HG02938 (cell line): Measurements from ENCODE around the gene FAM47A.

Source experiments
- ATAC-seq: cut with Tn5 transposase; IDR thresholded peaks from one replicate; pipeline ENCODE4 v1.9.1; 2021; ENCODE audit warnings: mild to moderate bottlenecking, moderate library complexity; ENCODE audit not compliant: unreplicated experiment

The FAM47A gene

DNA sequence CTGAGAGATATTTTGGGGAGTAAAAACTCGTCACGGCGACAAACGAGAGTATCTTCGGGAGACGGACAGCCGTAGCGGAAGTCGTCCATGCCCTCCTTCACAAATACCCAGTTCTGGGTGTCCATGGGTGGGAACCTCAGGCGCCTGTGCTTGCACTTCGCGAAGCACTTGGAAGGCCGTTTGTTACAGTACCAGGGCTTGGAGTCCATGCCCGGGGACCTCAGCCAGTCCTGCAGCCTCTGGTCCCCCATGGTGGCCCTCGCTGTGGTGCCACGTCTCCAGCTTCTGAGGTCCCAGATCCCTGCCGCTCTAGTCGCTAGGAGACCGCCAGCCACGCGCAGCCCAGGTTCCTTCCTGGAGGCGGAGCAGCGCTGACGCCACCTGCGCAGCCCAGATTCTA lies at the start of gene FAM47A:
Gene FAM47A (minus strand): TSS at position 287 of the 400 bp plus-strand sequence. CDS start 36 bp downstream, at position 251.
- ATAC-seq = no peak

DNA sequence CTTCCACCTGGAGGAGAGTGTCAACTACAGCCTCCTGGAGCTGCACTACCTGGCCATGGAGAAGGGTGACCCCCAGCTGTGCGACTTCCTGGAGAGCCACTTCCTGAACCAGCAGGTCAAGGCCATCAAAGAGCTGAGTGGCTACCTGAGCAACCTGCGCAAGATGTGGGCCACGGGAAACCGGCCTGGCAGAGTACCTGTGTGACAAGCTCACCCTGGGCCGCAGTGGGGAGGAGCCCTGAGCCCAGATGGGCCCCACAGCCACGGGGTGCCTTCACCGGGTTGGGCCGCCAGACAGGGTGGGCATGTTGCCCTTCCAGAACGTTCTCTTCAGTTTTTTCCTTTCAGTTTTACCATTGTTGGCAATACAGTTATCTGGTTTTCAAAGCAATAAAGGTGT lies 15.2 kb upstream of the FAM47A start:
- no peak for ATAC-seq

DNA sequence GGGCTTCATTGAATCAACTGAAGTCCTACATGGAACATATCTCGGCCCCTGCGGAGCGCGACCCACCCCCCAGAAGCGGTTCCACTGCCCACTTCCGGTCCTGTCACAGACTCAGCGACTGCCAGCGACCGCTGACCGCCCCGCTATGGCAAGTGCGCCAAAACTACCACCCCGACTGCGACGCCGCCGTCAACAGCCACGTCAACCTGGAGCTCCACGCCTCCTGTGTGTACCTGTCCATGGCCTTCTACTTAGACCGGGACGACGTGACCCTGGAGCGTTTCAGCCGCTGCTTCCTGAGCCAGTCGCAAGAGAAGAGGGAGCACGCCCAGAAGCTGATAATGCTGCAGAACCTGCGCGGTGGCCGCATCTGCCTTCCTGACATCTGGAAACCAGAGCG lies 14.8 kb upstream of the FAM47A start:
- ATAC-seq = no peak

DNA sequence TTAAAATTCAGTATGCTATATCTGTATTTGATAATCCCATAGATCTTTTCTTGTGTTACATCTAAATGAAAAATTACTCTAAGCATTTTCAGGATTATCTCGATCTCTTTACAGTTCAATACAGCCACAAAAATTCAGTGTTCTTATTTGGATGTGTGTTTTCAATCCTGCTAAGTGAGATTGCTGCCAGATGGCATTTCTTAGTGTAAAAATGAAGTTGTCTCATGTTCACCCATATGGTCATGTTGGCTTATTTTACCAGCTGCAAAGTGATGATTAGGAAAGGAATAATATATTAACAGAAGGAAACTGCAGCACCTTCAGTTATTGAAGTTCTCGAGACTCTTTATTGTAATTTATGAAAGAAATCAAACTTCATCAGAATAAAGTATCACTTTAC lies 12.1 kb upstream of the FAM47A start:
- ATAC-seq = no peak

DNA sequence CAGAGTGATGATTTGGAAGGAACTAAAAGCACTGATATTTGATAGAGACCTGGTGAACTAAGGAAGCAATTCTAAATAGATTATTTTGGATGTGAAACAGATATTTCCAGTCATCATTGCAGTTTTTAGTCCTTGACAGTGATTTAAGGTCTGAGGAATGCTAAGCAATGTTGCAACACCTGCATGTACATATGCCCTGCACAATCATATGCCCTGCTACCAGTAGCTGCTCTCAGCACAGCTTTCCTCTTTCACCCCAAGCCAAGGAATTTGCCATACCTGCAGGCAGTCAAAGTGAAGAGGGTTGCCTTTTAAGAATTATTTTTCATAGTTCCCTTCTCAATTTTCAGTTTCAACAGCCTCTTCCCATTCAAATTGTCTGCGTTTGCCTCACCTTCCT lies 8.7 kb upstream of the FAM47A start:
- ATAC-seq = no peak

DNA sequence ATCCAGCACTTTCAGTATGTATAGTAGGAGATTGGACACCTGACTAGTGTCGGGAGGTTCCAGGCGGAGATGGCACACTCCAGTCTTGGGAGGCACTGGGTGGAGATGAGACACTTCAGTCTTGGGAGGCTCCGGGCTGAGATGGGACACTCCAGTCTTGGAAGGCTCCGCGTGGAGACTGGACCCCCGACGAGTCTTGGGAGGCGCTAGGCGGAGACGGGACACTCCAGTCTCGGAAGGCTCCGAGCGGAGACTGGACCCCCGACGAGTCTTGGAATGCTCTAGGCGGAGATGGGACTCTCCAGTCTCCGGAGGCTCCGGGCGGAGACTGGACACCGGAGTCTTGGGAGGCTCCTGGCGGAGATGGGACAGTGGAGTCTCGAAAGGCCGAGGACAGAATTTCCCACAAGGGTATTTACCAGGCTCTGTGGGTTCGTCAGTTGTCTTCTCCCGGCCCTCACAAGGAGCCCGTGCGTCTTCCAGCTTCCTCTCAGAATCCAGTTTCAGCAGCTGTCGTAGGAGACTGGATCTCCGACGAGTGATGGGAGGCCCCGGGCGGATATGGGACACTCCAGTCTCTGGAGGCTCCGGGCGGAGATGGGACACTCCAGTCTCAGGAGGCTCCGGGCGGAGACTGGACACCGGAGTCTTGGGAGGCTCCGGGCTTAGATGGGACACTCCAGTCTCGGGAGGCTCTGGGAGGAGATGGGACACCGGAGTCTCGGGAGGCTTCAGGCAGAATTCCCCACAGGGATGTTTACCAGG lies 952 bp downstream of the FAM47A start:
- ATAC-seq = no peak

DNA sequence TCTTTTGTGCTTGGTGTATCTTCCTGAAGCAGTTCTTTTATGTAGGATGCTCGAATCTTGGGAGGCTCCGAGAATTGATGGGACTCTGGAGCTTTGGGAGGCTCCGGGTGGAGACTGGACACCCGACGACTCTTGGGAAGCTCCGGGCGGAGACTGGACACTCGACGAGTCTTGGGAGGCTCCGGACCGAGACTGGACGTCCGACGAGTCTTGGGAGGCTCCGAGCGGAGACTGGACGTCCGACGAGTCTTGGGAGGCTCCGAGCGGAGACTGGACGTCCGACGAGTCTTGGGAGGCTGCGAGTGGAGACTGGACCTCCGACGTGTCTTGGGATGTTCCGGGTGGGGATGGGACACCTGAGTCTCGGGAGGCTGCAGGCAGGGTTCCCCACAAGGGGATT lies 1.6 kb downstream of the FAM47A start:
- ATAC-seq = no peak

DNA sequence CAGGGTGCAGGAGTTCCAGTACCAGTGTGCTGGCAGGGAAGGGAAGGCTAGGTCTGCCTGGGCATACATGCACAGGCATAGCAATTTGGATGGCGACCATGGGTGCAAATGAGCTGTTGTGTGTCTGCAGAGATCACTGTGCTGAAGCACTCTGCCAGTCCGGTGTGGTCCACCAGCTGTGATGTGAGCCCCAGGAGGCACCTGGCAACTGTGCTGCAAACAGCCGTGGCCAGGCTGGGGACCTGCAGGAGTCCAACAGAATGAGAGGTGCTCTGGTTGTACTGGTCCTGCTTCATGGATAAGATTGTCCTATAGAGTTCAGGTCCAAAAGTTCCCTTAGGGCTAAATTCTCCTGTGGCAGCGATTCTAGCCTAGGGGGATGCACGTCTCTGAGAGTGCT lies 6.1 kb downstream of the FAM47A start:
- ATAC-seq = no peak

DNA sequence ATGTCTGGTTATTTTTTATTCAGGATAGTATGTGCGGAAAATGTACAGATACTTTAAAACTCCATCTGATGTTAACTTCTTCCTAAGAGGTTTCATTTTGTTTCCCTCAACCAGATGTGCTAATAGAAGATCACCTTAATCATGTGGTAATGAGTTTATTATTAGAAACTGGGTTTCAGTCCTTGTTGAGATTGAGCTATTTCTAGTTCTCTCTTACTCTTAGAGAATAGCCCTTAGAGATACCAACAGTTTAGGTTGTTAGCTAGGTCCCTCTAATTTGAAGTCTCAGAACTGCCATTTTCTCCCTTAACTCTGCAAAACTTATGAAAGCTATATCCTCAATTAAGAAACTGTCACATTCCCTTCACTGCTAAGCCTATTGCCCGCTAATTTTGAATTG lies 13.0 kb downstream of the FAM47A start:
- ATAC-seq = no peak

DNA sequence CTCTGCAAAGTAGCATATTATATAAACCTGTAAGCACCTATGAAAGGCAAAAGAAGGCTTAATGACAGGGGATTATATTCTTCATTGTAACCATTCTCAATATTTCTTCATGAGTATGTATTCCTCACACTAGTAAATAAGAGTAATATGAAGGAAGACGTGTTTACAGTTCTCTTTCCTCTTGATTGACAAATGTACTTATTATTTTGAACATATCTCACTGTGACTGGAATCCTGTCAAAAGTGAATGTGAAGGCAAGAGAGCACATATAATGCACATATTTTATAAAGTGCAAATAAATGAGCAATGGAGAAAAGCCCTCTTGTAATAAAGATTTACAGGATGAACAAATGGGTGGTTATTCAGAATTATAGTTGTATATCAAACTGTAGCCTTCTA lies 19.7 kb downstream of the FAM47A start:
- no peak for ATAC-seq
